ENCODE measurements around the gene WDR43.

DNA sequence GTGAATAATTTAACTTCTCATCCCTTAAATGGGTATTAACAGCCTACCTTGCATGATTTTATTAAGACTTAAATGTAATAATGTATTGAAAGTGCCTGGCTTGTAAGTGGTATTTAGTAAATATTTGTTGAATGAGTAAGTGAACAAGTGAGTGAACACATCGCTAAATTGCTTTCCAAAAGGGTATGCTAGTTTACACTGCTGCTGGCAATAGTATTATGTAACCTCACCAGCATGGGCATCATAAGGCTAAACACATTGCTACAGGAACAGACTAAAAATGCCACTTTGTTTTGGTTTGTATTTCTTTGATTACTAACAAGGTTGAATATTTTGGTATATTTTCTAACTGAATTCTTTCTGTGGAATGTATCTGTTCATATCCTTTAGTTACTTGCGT lies 9.8 kb downstream of the WDR43 start:
- TF ChIP-seq ZFX (CRISPR knock-in tag; IDR thresholded peaks at IDR 0.05): no peak
- no peak for TF ChIP-seq FOXP4 (CRISPR knock-in tag; IDR thresholded peaks at IDR 0.05; ENCODE audit: borderline replicate concordance)
- TF ChIP-seq, protein P1, sequence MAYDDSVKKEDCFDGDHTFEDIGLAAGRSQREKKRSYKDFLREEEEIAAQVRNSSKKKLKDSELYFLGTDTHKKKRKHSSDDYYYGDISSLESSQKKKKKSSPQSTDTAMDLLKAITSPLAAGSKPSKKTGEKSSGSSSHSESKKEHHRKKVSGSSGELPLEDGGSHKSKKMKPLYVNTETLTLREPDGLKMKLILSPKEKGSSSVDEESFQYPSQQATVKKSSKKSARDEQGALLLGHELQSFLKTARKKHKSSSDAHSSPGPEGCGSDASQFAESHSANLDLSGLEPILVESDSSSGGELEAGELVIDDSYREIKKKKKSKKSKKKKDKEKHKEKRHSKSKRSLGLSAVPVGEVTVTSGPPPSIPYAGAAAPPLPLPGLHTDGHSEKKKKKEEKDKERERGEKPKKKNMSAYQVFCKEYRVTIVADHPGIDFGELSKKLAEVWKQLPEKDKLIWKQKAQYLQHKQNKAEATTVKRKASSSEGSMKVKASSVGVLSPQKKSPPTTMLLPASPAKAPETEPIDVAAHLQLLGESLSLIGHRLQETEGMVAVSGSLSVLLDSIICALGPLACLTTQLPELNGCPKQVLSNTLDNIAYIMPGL (CRISPR knock-in tag; IDR thresholded peaks at IDR 0.05): no peak
- no peak for TF ChIP-seq POLR2A (conservative IDR thresholded peaks at IDR 0.05)
- no peak for TF ChIP-seq HEY1 (CRISPR knock-in tag; IDR thresholded peaks at IDR 0.05; ENCODE audit: borderline replicate concordance)
- no peak for TF ChIP-seq FIP1L1 (IDR thresholded peaks at IDR 0.05; ENCODE audit: low read depth, low read length, poor library complexity, severe bottlenecking)
- TF ChIP-seq KLF6 (CRISPR knock-in tag; IDR thresholded peaks at IDR 0.05; ENCODE audit: borderline replicate concordance): no peak
